Nephron (organoid): ENCODE results near the gene SERPINH1.
A peak's percentile ranks its signal among the peaks of the same experiment; 100 is the strongest.

Experiments used
- H3K27ac Mint-ChIP-seq, 3 experiments: 2 replicates each; pipeline ENCODE4 v1.8.0; 2020; ENCODE audit warnings: mixed read lengths in 3 of 3, mild to moderate bottlenecking in 2 of 3, moderate library complexity in 1 of 3
- H3K27me3 Mint-ChIP-seq: 2 replicates; pipeline ENCODE4 v1.8.0; 2021; ENCODE audit warnings: low read depth, mild to moderate bottlenecking, moderate library complexity, mixed read lengths
- H3K36me3 Mint-ChIP-seq: 2 replicates; pipeline ENCODE4 v1.8.0; 2020; ENCODE audit warnings: low read depth, mixed read lengths
- H3K4me1 Mint-ChIP-seq: 2 replicates; pipeline ENCODE4 v1.8.0; 2020; ENCODE audit warnings: mixed read lengths
- H3K4me3 Mint-ChIP-seq, 3 experiments: 2 replicates each; pipeline ENCODE4 v1.8.0; 2020; ENCODE audit warnings: mild to moderate bottlenecking in 3 of 3, mixed read lengths in 3 of 3, moderate library complexity in 2 of 3
- H3K9me3 Mint-ChIP-seq: 2 replicates; pipeline ENCODE4 v1.8.0; 2020; ENCODE audit warnings: mixed read lengths
- CTCF ChIP-seq, 3 experiments: fragments of 200-600 bp; sonication (generic); IDR thresholded peaks; one replicate each; pipeline ENCODE4 v1.5.0; 2021; ENCODE audit warnings: antibody characterized with exemption in 3 of 3; ENCODE audit not compliant: unreplicated experiment in 3 of 3

The SERPINH1 gene

DNA sequence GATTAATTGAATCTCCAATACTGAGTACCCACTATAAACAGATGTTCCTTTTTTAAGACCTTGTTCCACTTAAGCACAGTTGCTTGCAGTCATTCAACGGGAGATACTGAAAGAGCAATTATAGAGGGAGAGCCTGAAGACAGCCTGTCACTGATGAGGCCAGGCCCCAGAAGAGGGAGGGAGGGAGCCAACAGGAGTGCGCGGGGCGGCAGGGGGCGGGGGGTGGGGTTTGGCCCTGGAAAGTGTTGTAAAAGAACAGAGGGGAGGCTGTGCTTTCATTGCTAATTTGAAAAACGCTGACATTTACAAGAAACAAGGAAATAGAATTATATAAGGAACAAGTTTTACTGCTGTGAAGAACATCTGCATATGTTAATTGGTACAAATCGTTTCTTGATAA lies 53.7 kb downstream of the SERPINH1 start:
- peaks cover 4% of the 10 kb centered on the region for H3K27me3 Mint-ChIP-seq
- H3K27ac Mint-ChIP-seq, result peak overlapping the region in 1 of 3 experiments; percentile 1
- TF ChIP-seq CTCF (IDR thresholded peaks at IDR 0.05; ENCODE audit: unreplicated experiment in 3 of 3), result no peak
- H3K36me3 Mint-ChIP-seq, result peaks cover 3% of the 10 kb centered on the region
- no peak overlapping the region for H3K4me3 Mint-ChIP-seq
- peaks cover 30% of the 10 kb centered on the region for H3K4me1 Mint-ChIP-seq
- no peaks in the 10 kb centered on the region for H3K9me3 Mint-ChIP-seq

DNA sequence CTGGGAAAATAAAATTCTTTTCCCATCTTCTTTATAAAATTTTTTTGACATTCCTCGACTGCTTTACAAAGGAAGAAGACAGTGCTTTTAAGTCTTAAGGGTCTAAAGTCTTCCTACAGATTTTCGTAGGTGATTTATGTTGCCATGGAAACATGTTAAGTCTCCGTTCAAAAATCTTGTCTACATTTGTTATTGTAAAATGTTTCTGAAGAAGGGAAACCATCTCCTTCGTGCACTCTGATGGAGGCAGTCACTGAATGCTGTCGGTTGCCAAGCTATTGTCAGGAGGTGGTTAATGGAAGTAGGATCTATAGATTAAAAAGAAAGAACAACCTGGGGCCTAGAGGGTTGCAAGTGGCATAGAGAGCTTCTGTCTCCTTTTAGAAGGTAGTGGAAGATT lies 54.2 kb downstream of the SERPINH1 start:
- H3K9me3 Mint-ChIP-seq, result no peaks in the 10 kb centered on the region

More for the DNA sequence above, 54.2 kb downstream of the SERPINH1 start:
- no peaks in the 10 kb centered on the region for H3K27me3 Mint-ChIP-seq
- H3K36me3 Mint-ChIP-seq, result peaks cover 3% of the 10 kb centered on the region
- H3K4me3 Mint-ChIP-seq, result no peak overlapping the region
- peaks cover 30% of the 10 kb centered on the region for H3K4me1 Mint-ChIP-seq
- peak overlapping the region in 2 of 3 experiments; percentile 1 to 13 for H3K27ac Mint-ChIP-seq
- no peak for TF ChIP-seq CTCF (IDR thresholded peaks at IDR 0.05; ENCODE audit: unreplicated experiment in 3 of 3)
